NCI-H2029 (cell line): ENCODE results near the gene HOXB5.

Experiments used
- DNase-seq: peaks from one replicate; lab custom pipeline; 2025; lab: John Stamatoyannopoulos, UW

HOXB5 gene

GRCh38 chr17:48601539-48602425 is 8.2 kb upstream of the HOXB5 start:
- no peak for DNase-seq

DNA sequence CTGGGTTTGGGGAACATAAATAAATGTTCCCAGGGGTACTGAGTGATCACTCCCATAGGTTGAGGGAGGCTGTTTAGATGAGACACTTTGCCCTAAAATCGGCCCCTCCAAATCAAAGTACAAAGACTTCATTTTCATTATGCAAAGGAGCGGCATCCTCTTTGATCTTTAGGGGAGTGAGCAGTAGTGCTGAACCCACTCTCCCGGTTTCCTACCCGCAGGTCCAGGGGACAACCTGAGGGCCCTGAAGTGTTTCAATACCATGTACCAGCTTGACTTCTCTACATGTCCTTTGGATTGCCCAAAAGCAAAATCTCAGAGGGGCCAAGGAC is 7.6 kb upstream of the HOXB5 start:
- no peak for DNase-seq

DNA sequence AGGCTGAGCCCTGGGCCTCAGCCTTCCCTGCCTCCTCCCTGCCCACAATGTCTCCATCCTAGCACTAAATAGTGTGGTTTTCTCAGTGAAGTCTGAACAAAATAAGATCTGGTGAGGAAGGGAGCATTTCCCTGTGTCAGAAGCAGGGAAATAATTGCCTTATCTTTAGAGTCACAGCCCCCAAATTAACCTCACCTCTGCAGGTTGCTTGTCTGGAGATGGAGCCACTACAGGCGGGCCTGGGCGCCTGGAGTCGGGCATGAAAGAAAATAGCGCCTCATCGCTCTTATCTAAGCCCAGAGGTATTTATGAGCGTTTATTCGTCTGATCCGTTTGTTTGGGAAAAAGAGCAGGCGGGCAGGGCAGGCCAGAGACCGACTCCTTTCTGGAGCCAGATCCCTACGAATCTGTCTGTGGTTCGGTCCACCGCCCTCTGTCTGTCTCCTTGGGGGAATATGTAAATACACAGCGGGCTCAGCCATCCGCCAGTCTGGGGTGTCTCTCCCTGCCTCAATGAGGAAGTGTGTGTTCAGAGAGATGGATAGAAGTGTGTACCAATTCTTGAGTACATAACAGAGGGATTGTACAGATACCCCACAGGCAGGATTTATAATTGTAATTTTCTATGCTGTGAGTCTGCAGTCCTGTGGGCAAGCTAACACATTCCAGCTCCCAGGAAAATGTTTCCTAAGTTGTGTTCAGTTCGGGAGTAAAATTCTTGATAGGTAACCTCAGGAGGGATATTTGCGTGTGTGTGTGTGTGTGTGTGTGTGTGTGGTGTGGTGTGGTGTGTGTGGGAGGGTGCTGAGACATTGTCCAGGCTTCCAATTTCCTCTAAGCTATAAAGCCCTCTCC is 6.9 kb upstream of the HOXB5 start:
- no peak for DNase-seq

DNA sequence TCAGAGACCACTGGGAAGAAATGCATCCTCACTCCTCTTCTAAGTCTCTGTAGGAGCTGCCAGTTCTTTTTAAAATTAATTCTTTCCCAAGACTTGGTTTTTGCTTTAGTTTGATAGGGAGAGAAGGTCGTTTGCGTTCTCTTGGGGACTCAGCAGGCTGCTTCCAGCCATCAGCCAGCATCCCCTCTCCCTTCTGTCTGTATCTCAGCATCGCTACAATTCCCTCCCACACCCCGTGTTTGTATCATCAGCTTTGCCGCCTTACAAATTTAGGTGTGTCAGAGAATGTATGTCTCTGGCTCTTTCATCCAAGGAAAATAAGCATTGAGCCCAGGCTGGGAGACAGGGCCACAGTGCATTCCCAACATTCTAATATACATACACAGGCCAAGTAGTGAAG is 5.8 kb upstream of the HOXB5 start:
- no peak for DNase-seq

DNA sequence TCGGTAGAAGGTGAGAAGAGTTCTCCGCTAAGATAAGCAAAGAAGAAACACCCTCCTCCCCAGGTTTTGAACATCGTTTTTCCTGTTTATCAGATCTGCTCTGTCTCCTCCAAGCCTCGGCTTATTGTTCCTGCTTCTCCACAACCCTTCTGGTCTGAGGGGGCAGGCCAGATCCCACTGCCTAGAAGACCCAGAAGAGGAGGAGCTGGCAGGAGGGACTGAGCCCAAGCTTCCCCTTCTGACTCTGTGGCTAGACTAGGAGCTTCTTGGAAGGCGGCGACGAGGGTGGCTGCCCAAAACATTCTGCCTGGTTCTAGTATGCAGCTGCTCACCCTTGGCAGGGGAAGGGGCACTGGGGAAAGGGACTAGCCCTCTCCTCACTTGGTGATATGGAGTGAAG is 5.2 kb upstream of the HOXB5 start:
- DNase-seq: no peak

DNA sequence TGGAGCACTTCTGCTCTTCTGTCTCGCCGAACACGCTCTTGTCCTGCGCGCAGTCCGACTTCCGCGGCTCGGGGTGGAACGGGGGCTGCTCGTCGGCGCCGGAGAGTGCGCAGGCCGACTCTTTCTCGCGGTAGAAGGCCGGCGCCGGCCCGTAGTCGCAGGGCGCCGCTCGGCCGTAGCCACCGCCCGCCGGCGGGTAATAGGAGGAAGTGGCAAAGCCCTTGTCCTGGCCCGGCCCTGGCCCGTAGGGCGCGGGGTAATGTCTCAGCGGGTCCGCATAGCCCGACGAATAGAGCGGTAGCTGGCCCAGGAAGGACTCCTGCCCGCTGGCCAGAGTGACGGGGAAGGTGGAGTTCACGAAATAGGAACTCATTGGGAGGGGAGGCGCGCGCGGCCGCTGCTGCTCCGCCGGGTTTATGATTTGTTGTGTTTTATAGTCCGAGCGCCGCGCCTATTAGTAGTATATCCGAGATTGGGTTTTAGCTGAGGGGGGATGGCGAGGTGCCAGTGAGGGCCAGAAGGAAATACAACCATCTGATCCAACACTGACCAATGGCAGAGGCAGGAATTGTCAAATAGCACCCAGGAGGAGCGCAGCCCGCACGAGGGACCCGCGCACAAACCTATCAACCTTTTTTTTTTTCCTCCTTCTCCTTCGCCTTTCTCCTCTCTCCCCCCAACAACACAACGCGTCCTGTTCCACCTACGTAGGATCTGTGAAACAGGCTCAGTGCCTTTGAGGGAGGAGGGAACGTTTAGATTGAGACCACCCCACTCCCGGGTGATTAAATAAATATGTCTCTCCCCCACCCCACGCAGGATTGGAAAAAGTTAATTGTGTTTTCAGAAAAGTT is 4.4 kb upstream of the HOXB5 start:
- DNase-seq: peak; percentile 79

GRCh38 chr17:48597528-48597777 is 3.9 kb upstream of the HOXB5 start:
- no peak for DNase-seq

DNA sequence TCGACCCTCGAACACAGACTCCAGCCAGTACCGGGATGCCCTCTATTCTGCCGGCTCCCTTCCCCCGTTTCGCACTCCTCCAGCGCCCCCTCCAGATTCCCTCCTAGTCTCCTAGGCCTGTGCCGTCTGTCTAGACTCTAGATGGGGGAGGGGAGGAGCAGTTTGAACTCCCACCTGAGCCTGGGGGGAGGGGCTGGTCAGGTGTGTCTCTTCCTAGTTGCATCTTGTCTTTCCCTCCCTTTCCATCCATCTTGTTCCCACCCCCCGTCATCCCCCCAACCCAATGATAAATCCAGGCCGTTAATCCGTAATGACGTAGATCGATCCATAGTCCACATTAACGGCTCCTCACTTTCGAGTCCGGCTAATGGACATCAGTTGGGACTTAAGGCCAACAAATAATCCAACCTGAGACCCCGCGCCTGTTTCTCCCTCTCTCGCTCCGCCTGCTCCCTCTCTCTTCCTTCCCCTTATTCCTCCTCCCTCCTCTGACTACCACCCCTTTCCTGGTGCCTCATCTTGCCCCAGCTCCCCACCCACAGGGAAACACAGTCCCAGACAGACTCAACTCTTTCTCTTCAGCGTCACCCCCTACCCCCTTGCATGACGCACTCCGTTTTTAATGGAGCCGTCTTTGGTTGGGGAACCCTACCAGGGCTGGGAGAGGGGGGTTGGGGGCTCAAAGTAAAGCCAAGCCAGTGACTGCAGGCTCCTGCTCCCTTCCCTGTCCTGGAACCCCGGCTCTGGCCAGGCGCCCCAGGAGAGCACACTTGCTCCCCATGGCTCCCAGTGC is 3.4 kb upstream of the HOXB5 start:
- DNase-seq: peak; percentile 83

GRCh38 chr17:48596000-48596734 is 2.6 kb upstream of the HOXB5 start:
- no peak for DNase-seq

DNA sequence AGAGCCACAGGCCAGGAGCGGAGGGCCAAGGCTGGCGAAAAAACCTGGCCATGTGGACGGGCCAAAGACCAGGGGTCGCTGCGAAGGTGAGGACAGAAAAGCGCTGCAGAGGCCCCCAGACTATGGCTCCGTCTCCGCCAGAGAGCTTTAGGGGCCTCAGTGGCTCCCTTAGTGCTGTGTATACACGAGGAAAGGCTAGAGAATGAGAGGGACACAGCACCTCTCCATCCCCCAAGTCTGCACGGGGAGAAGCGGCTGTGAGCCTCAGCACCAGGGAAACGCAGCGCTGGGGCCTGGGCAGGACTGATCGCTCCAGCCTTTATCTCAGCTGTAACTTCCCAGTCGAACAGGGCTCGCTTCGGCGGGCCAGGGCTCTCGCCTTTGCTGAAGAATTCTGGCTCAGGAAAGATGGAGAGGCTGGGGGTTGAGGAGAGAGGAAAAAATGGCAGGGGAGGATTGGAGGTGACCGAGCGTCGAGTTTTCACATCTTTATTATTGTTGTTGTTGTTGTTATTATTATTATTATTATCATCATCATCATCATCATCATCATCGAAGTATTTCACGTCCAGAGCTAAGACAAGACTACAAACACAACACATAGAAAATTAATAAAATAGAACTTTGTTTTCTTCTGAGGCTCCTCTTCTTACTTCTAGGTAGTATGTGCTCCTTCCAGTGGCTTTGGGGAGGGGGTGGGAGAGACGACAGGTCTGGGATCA is 1.9 kb upstream of the HOXB5 start:
- no peak for DNase-seq

- no peak for DNase-seq
These were observed 1.1 kb upstream of the HOXB5 start for GRCh38 chr17:48594538-48595277.

DNA sequence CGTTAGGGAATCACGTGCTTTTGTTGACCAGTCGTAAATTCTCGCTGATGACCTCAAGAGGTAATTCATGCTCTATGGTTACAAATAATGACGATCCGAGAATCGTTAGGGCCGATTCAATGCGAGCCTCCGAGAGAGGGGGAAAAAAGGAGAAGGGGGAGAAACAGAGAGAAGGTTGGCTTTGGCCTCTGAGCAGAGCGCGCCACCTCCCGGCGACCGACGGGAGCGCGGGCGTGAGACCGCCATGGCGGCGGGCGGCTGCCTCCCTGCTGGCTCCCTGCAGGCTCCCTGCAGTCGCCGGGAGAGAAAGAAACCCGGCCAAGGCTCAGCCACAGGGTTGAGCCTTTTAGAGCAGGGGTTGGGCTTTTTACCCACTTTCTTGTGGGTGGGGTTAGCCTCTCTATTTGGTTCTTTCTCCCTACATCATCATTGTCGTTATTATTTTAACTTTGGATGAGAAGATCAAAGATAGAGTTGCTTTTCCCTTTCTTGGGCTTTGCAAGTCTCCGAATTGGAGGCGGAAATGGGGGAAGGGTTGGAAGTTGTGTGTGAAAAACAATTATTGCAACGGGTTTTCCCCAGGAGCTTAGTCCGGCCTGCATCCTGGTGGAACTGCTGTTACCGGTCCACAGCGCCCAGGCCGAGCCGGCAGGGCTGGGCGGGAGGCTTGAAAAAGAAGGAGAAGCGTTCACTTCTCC is 410 bp upstream of the HOXB5 start:
- peak; percentile 96 for DNase-seq

DNA sequence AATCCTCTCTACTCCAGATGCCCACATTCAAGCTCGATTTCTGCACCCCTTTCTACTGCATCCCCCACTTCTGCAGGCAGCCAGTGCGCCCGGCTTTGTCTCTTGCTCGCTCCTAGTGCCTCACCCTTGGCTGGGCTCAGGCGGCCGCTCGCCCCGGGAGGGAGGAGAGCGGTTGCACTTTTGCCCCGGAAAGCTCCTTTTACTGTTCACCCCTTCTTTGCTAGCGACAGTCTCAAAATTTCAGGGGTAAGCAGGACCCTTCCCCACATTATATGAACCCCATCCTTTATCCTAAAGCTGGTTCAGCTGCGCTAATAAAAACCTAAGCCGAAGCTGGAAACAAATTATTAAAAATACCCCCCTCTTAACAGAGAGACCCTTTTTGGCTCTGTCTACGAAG is 1.0 kb downstream of the HOXB5 start:
- DNase-seq: no peak

GRCh38 chr17:48592057-48592514 is 1.5 kb downstream of the HOXB5 start:
- DNase-seq: no peak

- no peak for DNase-seq
These were observed 2.1 kb downstream of the HOXB5 start for GRCh38 chr17:48591255-48592056.

GRCh38 chr17:48590607-48591161 is 2.9 kb downstream of the HOXB5 start:
- no peak for DNase-seq

- DNase-seq: no peak
These were observed 3.6 kb downstream of the HOXB5 start, which contains the start of gene HOXB3 for GRCh38 chr17:48589831-48590606. TSS of gene HOXB3 (minus strand) at chr17:48590241. CDS start at chr17:48552474, 37,767 bp downstream.
